Measurements from ENCODE around the gene ATXN7L2. TPM values are rescaled to one million over a fixed set of nuclear protein-coding genes. Genes with fewer than 3 reads are reported as not detected.
A peak's percentile ranks its signal among the peaks of the same experiment; 100 is the strongest.

Gene ATXN7L2
- total RNA-seq, 1 experiment from 2014 or later = 17.3 TPM

DNA sequence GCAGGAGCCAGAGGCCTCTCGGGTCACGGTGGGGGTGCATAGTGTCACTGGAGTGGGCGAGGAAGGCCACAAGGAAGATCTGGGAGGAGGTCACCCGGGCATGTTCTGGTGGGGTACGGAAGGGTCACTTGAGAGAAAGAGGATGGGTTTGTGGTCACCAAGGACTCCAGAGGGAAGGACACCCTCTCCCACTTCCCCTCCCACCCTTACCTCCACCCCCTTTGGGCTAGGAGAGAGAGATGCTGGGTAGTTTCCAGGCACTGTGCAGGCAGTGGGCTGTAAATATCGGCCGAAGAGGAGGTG lies 25.1 kb downstream of the ATXN7L2 start:
- H2BK20ac ChIP-seq (ENCODE audit: low read depth, low read length, poor library complexity, severe bottlenecking) = no peak overlapping the region
- DNase-seq = no peak
- WGBS (ENCODE audit: extremely low coverage, insufficient read length, low lambda C conversion rate) = no CpG with 5 or more reads among the region's 7 CpGs
- no peak overlapping the region for H2BK5ac ChIP-seq (ENCODE audit: insufficient read length, low read length)
- H3K27ac ChIP-seq (ENCODE audit: insufficient read length, low read depth, low read length) = no peak overlapping the region
- no peaks in the 10 kb centered on the region for H4K20me1 ChIP-seq (ENCODE audit: control insufficient read depth, insufficient read depth, insufficient read length)
- Mint-ChIP-seq H3K4me3 (peak overlapping the region; percentile 85 to 86), H3K36me3 (ENCODE audit: insufficient read depth in 1 of 3, low read depth in 3 of 3) (no peaks in the 10 kb centered on the region), H3K4me1 (peaks cover 13 to 14% of the 10 kb centered on the region in 2 experiments), H3K27me3 (ENCODE audit: low read depth) (peaks cover 59% of the 10 kb centered on the region), H3K27ac (no peak overlapping the region), H3K9me3 (no peaks in the 10 kb centered on the region)
- no peaks in the 10 kb centered on the region for H3K79me1 ChIP-seq (ENCODE audit: insufficient read depth, low read depth, low read length, poor library complexity, severe bottlenecking)
- no peaks in the 10 kb centered on the region for H3K9me3 ChIP-seq (ENCODE audit: control insufficient read depth, low read depth, low read length)
- H3T11ph ChIP-seq (ENCODE audit: low read length) = no peak overlapping the region
- H3K4me2 ChIP-seq (ENCODE audit: insufficient read depth, insufficient read length, low read length) = peak overlapping the region; percentile 85
- TF ChIP-seq, protein P1, sequence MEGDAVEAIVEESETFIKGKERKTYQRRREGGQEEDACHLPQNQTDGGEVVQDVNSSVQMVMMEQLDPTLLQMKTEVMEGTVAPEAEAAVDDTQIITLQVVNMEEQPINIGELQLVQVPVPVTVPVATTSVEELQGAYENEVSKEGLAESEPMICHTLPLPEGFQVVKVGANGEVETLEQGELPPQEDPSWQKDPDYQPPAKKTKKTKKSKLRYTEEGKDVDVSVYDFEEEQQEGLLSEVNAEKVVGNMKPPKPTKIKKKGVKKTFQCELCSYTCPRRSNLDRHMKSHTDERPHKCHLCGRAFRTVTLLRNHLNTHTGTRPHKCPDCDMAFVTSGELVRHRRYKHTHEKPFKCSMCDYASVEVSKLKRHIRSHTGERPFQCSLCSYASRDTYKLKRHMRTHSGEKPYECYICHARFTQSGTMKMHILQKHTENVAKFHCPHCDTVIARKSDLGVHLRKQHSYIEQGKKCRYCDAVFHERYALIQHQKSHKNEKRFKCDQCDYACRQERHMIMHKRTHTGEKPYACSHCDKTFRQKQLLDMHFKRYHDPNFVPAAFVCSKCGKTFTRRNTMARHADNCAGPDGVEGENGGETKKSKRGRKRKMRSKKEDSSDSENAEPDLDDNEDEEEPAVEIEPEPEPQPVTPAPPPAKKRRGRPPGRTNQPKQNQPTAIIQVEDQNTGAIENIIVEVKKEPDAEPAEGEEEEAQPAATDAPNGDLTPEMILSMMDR (conservative IDR thresholded peaks at IDR 0.05) = no peak
- H2BK12ac ChIP-seq (ENCODE audit: insufficient read length, low read depth, low read length) = no peak overlapping the region
- no peak overlapping the region for H2BK120ac ChIP-seq (ENCODE audit: low read depth, low read length, poor library complexity, severe bottlenecking)
- no peak overlapping the region for H3K18ac ChIP-seq (ENCODE audit: insufficient read length, low read depth, low read length)
- peaks cover 7% of the 10 kb centered on the region for H3K23me2 ChIP-seq (ENCODE audit: insufficient read length, low read depth, low read length, poor library complexity, severe bottlenecking)
- no peak overlapping the region for H3K56ac ChIP-seq (ENCODE audit: insufficient read length, low read depth, low read length)
- H3K79me2 ChIP-seq (ENCODE audit: insufficient read depth, low read length) = no peaks in the 10 kb centered on the region
- H4K91ac ChIP-seq (ENCODE audit: insufficient read length, low read depth, low read length) = no peak overlapping the region
- no peak overlapping the region; the same call in 1 of the 2 replicates for H2BK15ac ChIP-seq (ENCODE audit: low read depth, low read length)
- H3K14ac ChIP-seq (ENCODE audit: insufficient read depth, low read length) = no peak overlapping the region
- no peak overlapping the region for H4K5ac ChIP-seq (ENCODE audit: insufficient read length, low read depth, low read length)
- no peak overlapping the region for H2AFZ ChIP-seq (ENCODE audit: low read length)
- no peak overlapping the region for H3K4ac ChIP-seq (ENCODE audit: low read depth, low read length)
- H3K23ac ChIP-seq (ENCODE audit: insufficient read length, low read depth, low read length) = no peak overlapping the region
- peaks cover 3% of the 10 kb centered on the region; the same call in 1 of the 2 replicates for H3K4me1 ChIP-seq (ENCODE audit: insufficient read depth, low read length)
- H3K27me3 ChIP-seq (ENCODE audit: insufficient read depth, low read length) = peaks cover 2% of the 10 kb centered on the region; the same call in 1 of the 2 replicates
- no peak overlapping the region for H3K9ac ChIP-seq (ENCODE audit: extremely low read depth, insufficient read length, low read length)
- no peak overlapping the region for H2AK5ac ChIP-seq (ENCODE audit: insufficient read length, low read length)
- H4K8ac ChIP-seq (replicated peaks; ENCODE audit: insufficient read length, low read depth, low read length) = no peak overlapping the region

All from H9 (cell line).